ENCODE measurements around the gene SUFU.
"Not testable (repeated sequence)": the region's sequence is repeated elsewhere in the genome, so short reads cannot be mapped to it uniquely, and the experiment has no call there.

SUFU gene

GRCh38 chr10:102484021-102484420 lies 19.8 kb upstream of the SUFU start:
- no peak for DNase-seq

- no peak for DNase-seq
Measured at GRCh38 chr10:102485093-102485784, 18.5 kb upstream of the SUFU start.

- no peak for DNase-seq
Measured at GRCh38 chr10:102491136-102491535, 12.6 kb upstream of the SUFU start.

GRCh38 chr10:102492344-102492939 lies 11.3 kb upstream of the SUFU start:
- no peak for DNase-seq

- DNase-seq = no peak
Measured at GRCh38 chr10:102492983-102493382, 10.8 kb upstream of the SUFU start.

- DNase-seq = no peak
Measured at GRCh38 chr10:102493771-102494170, 10.0 kb upstream of the SUFU start.

GRCh38 chr10:102497545-102497944 lies 6.2 kb upstream of the SUFU start:
- no peak for DNase-seq

- DNase-seq = no peak
Measured at GRCh38 chr10:102499356-102499755, 4.4 kb upstream of the SUFU start.

GRCh38 chr10:102500686-102501085 lies 3.1 kb upstream of the SUFU start:
- not testable (repeated sequence) for DNase-seq

GRCh38 chr10:102501201-102502028 lies 2.4 kb upstream of the SUFU start:
- DNase-seq = no peak

- peak; percentile 99 for DNase-seq
Measured at GRCh38 chr10:102502029-102502336, 1.8 kb upstream of the SUFU start.

- DNase-seq = peak; percentile 97
Measured at GRCh38 chr10:102502337-102503151, 1.2 kb upstream of the SUFU start, which contains the start of gene ACTR1A. TSS of gene ACTR1A (minus strand) at chr10:102502712. CDS start at chr10:102502647, 65 bp downstream.

- DNase-seq = peak; percentile 33
Measured at GRCh38 chr10:102504179-102504975, 605 bp downstream of the SUFU start.

- DNase-seq = no peak
Measured at GRCh38 chr10:102504976-102505300, 1.2 kb downstream of the SUFU start.

GRCh38 chr10:102505462-102506115 lies 1.8 kb downstream of the SUFU start:
- no peak for DNase-seq

GRCh38 chr10:102507521-102507920 lies 3.7 kb downstream of the SUFU start:
- no peak for DNase-seq

GRCh38 chr10:102508506-102508905 lies 4.7 kb downstream of the SUFU start:
- no peak for DNase-seq

GRCh38 chr10:102509387-102509786 lies 5.6 kb downstream of the SUFU start:
- DNase-seq = no peak

GRCh38 chr10:102511583-102512274 lies 8.0 kb downstream of the SUFU start:
- no peak for DNase-seq

- no peak for DNase-seq
Measured at GRCh38 chr10:102514487-102515311, 10.9 kb downstream of the SUFU start.
